Parathyroid adenoma (tissue), 2 donors: Measurements from ENCODE around the gene CAV3.

Source experiments
- H2AFZ ChIP-seq: fragments of 300-600 bp; sonication (generic); one replicate; pipeline ENCODE4 v1.7.0; 2017; ENCODE audit warnings: antibody characterized with exemption, mild to moderate bottlenecking
- H3K27ac ChIP-seq: fragments of 300-600 bp; sonication (generic); one replicate; pipeline ENCODE4 v1.7.0; 2017
- H3K27me3 ChIP-seq: fragments of 300-600 bp; sonication (generic); one replicate; pipeline ENCODE4 v1.7.0; 2017; ENCODE audit warnings: low read length; ENCODE audit not compliant: control insufficient read depth, insufficient read depth
- H3K36me3 ChIP-seq: fragments of 300-600 bp; sonication (generic); one replicate; pipeline ENCODE4 v1.7.0; 2017; ENCODE audit warnings: low read length; ENCODE audit not compliant: control insufficient read depth, insufficient read depth
- H3K4me1 ChIP-seq: fragments of 300-600 bp; sonication (generic); one replicate; pipeline ENCODE4 v1.7.0; 2017; ENCODE audit warnings: control low read depth
- H3K4me2 ChIP-seq: fragments of 300-600 bp; sonication (generic); one replicate; pipeline ENCODE4 v1.7.0; 2017; ENCODE audit warnings: low read length
- H3K4me3 ChIP-seq: fragments of 300-600 bp; sonication (generic); one replicate; pipeline ENCODE4 v1.7.0; 2017; ENCODE audit warnings: low read depth, low read length
- H3K79me2 ChIP-seq: fragments of 300-600 bp; sonication (generic); one replicate; pipeline ENCODE4 v1.7.0; 2017; ENCODE audit warnings: control low read depth
- H3K9ac ChIP-seq: fragments of 300-600 bp; sonication (generic); one replicate; pipeline ENCODE4 v1.7.0; 2017; ENCODE audit warnings: mild to moderate bottlenecking
- H3K9me3 ChIP-seq: fragments of 300-600 bp; sonication (generic); one replicate; pipeline ENCODE4 v1.7.0; 2017; ENCODE audit warnings: low read length; ENCODE audit not compliant: control insufficient read depth
- TF ChIP-seq, protein P1 (sequence below): fragments of 300-600 bp; sonication (generic); IDR thresholded peaks from one replicate; pipeline ENCODE4 v1.7.0; 2017; ENCODE audit warnings: antibody characterized with exemption, mild to moderate bottlenecking
- donor health status: primary hyperparathyroidism.

Gene CAV3

GRCh38 chr3:8736436-8736835, 2.8 kb downstream of the CAV3 start:
- TF ChIP-seq, protein P1, sequence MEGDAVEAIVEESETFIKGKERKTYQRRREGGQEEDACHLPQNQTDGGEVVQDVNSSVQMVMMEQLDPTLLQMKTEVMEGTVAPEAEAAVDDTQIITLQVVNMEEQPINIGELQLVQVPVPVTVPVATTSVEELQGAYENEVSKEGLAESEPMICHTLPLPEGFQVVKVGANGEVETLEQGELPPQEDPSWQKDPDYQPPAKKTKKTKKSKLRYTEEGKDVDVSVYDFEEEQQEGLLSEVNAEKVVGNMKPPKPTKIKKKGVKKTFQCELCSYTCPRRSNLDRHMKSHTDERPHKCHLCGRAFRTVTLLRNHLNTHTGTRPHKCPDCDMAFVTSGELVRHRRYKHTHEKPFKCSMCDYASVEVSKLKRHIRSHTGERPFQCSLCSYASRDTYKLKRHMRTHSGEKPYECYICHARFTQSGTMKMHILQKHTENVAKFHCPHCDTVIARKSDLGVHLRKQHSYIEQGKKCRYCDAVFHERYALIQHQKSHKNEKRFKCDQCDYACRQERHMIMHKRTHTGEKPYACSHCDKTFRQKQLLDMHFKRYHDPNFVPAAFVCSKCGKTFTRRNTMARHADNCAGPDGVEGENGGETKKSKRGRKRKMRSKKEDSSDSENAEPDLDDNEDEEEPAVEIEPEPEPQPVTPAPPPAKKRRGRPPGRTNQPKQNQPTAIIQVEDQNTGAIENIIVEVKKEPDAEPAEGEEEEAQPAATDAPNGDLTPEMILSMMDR = no peak
- no peaks in the 10 kb centered on the region for H3K4me1 ChIP-seq

GRCh38 chr3:8737301-8737700, 3.7 kb downstream of the CAV3 start:
- H3K27me3 ChIP-seq = no peaks in the 10 kb centered on the region

More at GRCh38 chr3:8736436-8736835, 2.8 kb downstream of the CAV3 start:
- H3K27ac ChIP-seq = no peak overlapping the region
- no peak overlapping the region for H3K4me2 ChIP-seq
- no peaks in the 10 kb centered on the region for H3K36me3 ChIP-seq
- no peaks in the 10 kb centered on the region for H3K27me3 ChIP-seq
- H3K79me2 ChIP-seq = no peaks in the 10 kb centered on the region
- H3K9ac ChIP-seq = no peak overlapping the region
- no peaks in the 10 kb centered on the region for H3K9me3 ChIP-seq
- H3K4me3 ChIP-seq = no peak overlapping the region
- H2AFZ ChIP-seq = no peak overlapping the region

DNA sequence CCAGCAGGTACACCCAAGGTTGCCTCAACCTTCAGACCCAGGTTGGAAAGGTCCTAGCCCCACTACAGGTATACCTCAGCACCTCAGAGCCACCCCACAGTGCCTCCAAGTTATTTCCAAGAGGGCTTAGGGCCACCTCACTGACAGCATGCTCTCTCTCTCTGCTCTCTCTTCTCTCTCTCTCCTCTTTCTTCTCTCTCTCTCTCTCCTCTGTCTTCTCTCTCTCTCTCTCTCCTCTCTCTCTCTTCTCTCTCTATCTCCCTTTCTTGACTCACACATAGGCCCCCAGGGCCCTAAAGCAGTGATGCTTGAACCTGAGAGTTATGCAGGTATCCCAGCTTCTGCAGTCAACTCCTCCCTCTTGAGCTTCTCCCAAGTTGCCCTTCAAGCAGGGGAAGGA, 4.2 kb downstream of the CAV3 start:
- no peaks in the 10 kb centered on the region for H3K36me3 ChIP-seq

More at GRCh38 chr3:8737301-8737700, 3.7 kb downstream of the CAV3 start:
- TF ChIP-seq, protein P1 = no peak
- H3K79me2 ChIP-seq = no peaks in the 10 kb centered on the region
- H3K9me3 ChIP-seq = no peaks in the 10 kb centered on the region
- no peaks in the 10 kb centered on the region for H3K4me1 ChIP-seq
- no peak overlapping the region for H3K27ac ChIP-seq
- no peak overlapping the region for H2AFZ ChIP-seq
- no peak overlapping the region for H3K4me2 ChIP-seq
- no peaks in the 10 kb centered on the region for H3K36me3 ChIP-seq
- no peak overlapping the region for H3K4me3 ChIP-seq
- no peak overlapping the region for H3K9ac ChIP-seq

GRCh38 chr3:8738639-8739038, 5.0 kb downstream of the CAV3 start:
- Histone ChIP-seq H3K27ac (no peak overlapping the region), H3K27me3 (no peaks in the 10 kb centered on the region), H3K9me3 (no peaks in the 10 kb centered on the region), H3K36me3 (no peaks in the 10 kb centered on the region), H3K4me3 (no peak overlapping the region), H2AFZ (no peak overlapping the region), H3K79me2 (no peaks in the 10 kb centered on the region), H3K9ac (no peak overlapping the region), H3K4me1 (no peaks in the 10 kb centered on the region), H3K4me2 (no peak overlapping the region)
- TF ChIP-seq, protein P1 = no peak

More for the DNA sequence above, 4.2 kb downstream of the CAV3 start:
- Histone ChIP-seq H3K79me2 (no peaks in the 10 kb centered on the region), H3K4me3 (no peak overlapping the region), H3K27ac (no peak overlapping the region), H2AFZ (no peak overlapping the region), H3K4me1 (no peaks in the 10 kb centered on the region), H3K4me2 (no peak overlapping the region), H3K27me3 (no peaks in the 10 kb centered on the region), H3K9me3 (no peaks in the 10 kb centered on the region), H3K9ac (no peak overlapping the region)
- TF ChIP-seq, protein P1 = no peak

DNA sequence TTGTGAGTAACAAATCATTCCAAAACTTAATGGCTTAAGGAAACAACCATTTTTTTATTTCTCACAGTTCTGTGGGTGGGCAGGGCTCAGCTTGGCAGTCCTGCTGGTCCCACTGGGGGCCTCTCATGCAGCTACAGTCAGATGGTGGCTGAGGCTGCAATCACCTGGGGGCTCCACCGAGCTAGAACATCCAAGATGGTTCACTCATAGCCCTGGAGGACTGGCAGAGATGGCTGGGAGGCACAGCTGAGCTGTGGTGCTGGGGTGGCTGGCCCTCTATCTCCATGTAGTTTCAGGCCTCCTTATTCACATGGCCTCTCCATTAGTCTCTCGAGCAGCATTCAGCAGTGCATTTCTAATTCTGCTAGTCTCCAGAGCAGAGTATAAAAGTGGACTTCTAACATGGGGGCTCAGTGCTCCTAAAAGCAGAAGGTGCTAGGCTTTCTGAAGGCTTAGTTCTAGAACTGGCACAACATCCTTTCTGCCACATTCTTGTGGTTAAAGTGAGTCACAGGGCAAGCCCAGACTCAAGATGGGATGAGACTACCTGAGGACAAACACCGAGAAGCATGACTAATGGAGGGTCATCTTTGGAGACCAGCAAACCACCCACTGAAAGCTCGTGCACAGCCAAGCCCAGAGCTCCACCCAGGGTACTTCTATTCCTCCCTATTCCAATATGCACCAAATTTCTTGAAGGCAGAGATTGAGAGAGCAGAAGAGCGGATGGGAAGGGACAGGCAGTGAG, 6.3 kb downstream of the CAV3 start:
- Histone ChIP-seq H2AFZ (no peak overlapping the region), H3K9ac (no peak overlapping the region), H3K27me3 (no peaks in the 10 kb centered on the region), H3K4me1 (no peaks in the 10 kb centered on the region), H3K79me2 (no peaks in the 10 kb centered on the region), H3K36me3 (no peaks in the 10 kb centered on the region), H3K9me3 (no peaks in the 10 kb centered on the region), H3K4me3 (no peak overlapping the region), H3K27ac (no peak overlapping the region), H3K4me2 (no peak overlapping the region)
- TF ChIP-seq, protein P1 = no peak
